Measurements from ENCODE around the gene CASZ1.

- TF ChIP-seq CTCF (IDR thresholded peaks at IDR 0.05; ENCODE audit: insufficient read depth, low read length) (no peak), SPI1 (IDR thresholded peaks at IDR 0.05; ENCODE audit: borderline replicate concordance, low read depth) (no peak), POLR2AphosphoS5 (IDR thresholded peaks at IDR 0.05; ENCODE audit: low read depth) (no peak), GABPA (IDR thresholded peaks at IDR 0.05; ENCODE audit: low read depth) (no peak)
- TF ChIP-seq, protein P1, sequence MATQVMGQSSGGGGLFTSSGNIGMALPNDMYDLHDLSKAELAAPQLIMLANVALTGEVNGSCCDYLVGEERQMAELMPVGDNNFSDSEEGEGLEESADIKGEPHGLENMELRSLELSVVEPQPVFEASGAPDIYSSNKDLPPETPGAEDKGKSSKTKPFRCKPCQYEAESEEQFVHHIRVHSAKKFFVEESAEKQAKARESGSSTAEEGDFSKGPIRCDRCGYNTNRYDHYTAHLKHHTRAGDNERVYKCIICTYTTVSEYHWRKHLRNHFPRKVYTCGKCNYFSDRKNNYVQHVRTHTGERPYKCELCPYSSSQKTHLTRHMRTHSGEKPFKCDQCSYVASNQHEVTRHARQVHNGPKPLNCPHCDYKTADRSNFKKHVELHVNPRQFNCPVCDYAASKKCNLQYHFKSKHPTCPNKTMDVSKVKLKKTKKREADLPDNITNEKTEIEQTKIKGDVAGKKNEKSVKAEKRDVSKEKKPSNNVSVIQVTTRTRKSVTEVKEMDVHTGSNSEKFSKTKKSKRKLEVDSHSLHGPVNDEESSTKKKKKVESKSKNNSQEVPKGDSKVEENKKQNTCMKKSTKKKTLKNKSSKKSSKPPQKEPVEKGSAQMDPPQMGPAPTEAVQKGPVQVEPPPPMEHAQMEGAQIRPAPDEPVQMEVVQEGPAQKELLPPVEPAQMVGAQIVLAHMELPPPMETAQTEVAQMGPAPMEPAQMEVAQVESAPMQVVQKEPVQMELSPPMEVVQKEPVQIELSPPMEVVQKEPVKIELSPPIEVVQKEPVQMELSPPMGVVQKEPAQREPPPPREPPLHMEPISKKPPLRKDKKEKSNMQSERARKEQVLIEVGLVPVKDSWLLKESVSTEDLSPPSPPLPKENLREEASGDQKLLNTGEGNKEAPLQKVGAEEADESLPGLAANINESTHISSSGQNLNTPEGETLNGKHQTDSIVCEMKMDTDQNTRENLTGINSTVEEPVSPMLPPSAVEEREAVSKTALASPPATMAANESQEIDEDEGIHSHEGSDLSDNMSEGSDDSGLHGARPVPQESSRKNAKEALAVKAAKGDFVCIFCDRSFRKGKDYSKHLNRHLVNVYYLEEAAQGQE (IDR thresholded peaks at IDR 0.05; ENCODE audit: insufficient replicate concordance, low read depth) = no peak
Observed at GRCh38 chr1:10675813-10676212, 120.6 kb downstream of the CASZ1 start.
